Raji (cell line): ENCODE results near the gene EPB41L5.

Experiments
- POLR2A ChIP-seq: IDR thresholded peaks from 2 replicates; pipeline ENCODE4 v1.6.1; 2011; ENCODE audit warnings: low read depth, low read length, control low read depth; ENCODE audit not compliant: insufficient read depth

EPB41L5 gene

GRCh38 chr2:120066800-120067547 is 54.1 kb downstream of the EPB41L5 start:
- no peak for TF ChIP-seq POLR2A

GRCh38 chr2:120075545-120075944 is 62.7 kb downstream of the EPB41L5 start:
- TF ChIP-seq POLR2A = no peak

- TF ChIP-seq POLR2A = no peak
Observed at GRCh38 chr2:120077896-120078295, 65.0 kb downstream of the EPB41L5 start.

- no peak for TF ChIP-seq POLR2A
Observed at GRCh38 chr2:120079647-120080046, 66.8 kb downstream of the EPB41L5 start.

- TF ChIP-seq POLR2A = no peak
Observed at GRCh38 chr2:120091436-120091835, 78.6 kb downstream of the EPB41L5 start.

- no peak for TF ChIP-seq POLR2A
Observed at GRCh38 chr2:120094795-120095194, 81.9 kb downstream of the EPB41L5 start.

- TF ChIP-seq POLR2A = no peak
Observed at GRCh38 chr2:120100627-120101026, 87.8 kb downstream of the EPB41L5 start.

GRCh38 chr2:120103723-120104467 is 91.0 kb downstream of the EPB41L5 start:
- TF ChIP-seq POLR2A = no peak

GRCh38 chr2:120104772-120105171 is 91.9 kb downstream of the EPB41L5 start:
- TF ChIP-seq POLR2A = no peak

GRCh38 chr2:120105360-120105759 is 92.5 kb downstream of the EPB41L5 start:
- TF ChIP-seq POLR2A = no peak

GRCh38 chr2:120108049-120108448 is 95.2 kb downstream of the EPB41L5 start:
- no peak for TF ChIP-seq POLR2A

GRCh38 chr2:120108749-120109148 is 95.9 kb downstream of the EPB41L5 start:
- TF ChIP-seq POLR2A = no peak

GRCh38 chr2:120109186-120110061 is 96.5 kb downstream of the EPB41L5 start:
- TF ChIP-seq POLR2A = no peak

- TF ChIP-seq POLR2A = no peak
Observed at GRCh38 chr2:120110062-120110362, 97.1 kb downstream of the EPB41L5 start.

GRCh38 chr2:120110507-120110906 is 97.6 kb downstream of the EPB41L5 start:
- no peak for TF ChIP-seq POLR2A

GRCh38 chr2:120111193-120111592 is 98.3 kb downstream of the EPB41L5 start:
- TF ChIP-seq POLR2A = no peak
